GM15510 (cell line): Measurements from ENCODE around the gene NUDT6.

Experiments
- POLR2A ChIP-seq: IDR thresholded peaks from 3 replicates; pipeline ENCODE4 v1.6.1; 2011; ENCODE audit warnings: borderline replicate concordance; ENCODE audit not compliant: insufficient read length; ENCODE audit errors: extremely low read depth

NUDT6 gene

DNA sequence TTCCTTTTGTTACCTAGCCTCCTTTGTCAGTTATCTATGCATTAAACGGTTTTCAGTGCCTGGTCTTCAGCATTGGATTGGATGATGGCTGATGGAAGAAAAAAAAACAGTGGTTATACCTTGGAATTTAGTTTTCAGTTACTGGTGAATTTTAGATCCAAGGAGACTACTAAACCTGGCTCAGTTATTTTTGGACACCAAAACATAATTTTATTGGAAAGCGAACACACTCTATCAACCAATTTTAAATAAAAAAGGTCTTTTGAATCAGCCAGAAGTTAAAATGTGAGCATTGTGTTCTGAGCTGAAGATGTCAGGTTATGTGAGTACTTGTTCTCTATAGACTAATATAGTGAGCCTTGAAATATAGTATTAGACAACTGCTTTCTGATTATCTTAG lies 63.7 kb downstream of the NUDT6 start:
- TF ChIP-seq POLR2A = no peak

- no peak for TF ChIP-seq POLR2A
Observed at GRCh38 chr4:122857160-122857559, 65.2 kb downstream of the NUDT6 start.

GRCh38 chr4:122855353-122855890 lies 67.0 kb downstream of the NUDT6 start:
- no peak for TF ChIP-seq POLR2A

- no peak for TF ChIP-seq POLR2A
Observed at GRCh38 chr4:122854447-122855352, 67.7 kb downstream of the NUDT6 start.

GRCh38 chr4:122851568-122851967 lies 70.8 kb downstream of the NUDT6 start:
- no peak for TF ChIP-seq POLR2A

- no peak for TF ChIP-seq POLR2A
Observed at GRCh38 chr4:122847931-122848330, 74.5 kb downstream of the NUDT6 start.

GRCh38 chr4:122845760-122846159 lies 76.6 kb downstream of the NUDT6 start:
- TF ChIP-seq POLR2A = no peak

DNA sequence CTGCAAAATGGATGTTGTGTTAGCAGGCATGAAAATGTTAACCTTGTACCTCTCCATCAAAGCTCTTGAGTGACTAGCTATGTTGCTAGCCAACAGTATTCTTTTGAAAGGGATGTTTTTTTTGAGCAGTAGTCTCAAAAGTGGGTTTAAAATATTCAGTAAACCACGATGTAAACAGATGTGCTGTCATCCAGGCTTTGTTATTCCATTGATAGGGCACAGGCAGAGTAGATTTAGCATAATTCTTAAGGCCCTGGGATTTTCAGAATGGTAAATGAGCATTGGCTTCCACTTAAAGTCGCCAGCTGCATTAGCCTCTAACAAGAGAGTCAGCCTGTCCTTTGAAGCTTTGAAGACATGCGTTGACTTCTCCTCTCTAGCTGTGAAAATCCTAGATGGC lies 77.3 kb downstream of the NUDT6 start:
- TF ChIP-seq POLR2A = no peak

GRCh38 chr4:122842984-122843531 lies 79.3 kb downstream of the NUDT6 start:
- TF ChIP-seq POLR2A = no peak
